Endodermal cell (in vitro differentiated cells): ENCODE measurements around the gene SZT2. TPM values are rescaled to one million over a fixed set of nuclear protein-coding genes. Genes with fewer than 3 reads are reported as not detected.

Experiments
- DNase-seq: peaks from one replicate; pipeline ENCODE4 v3.0.0-alpha.2; 2017
- H3K27ac ChIP-seq: 2 replicates; pipeline ENCODE4 v1.5.1; 2013; ENCODE audit warnings: mild to moderate bottlenecking, low read depth, low read length, moderate library complexity
- H3K27me3 ChIP-seq: 2 replicates; pipeline ENCODE4 v1.6.1; 2013; ENCODE audit warnings: mild to moderate bottlenecking, low read length, moderate library complexity; ENCODE audit not compliant: insufficient read depth, control insufficient read depth, poor library complexity, severe bottlenecking
- H3K36me3 ChIP-seq: 2 replicates; pipeline ENCODE4 v1.7.0; 2013; ENCODE audit warnings: mild to moderate bottlenecking, low read length, moderate library complexity; ENCODE audit not compliant: control insufficient read depth, insufficient read depth
- H3K4me1 ChIP-seq: one replicate; pipeline ENCODE4 v1.7.0; 2013; ENCODE audit warnings: low read length; ENCODE audit not compliant: control insufficient read depth, insufficient read depth
- H3K4me3 ChIP-seq: 2 replicates; pipeline ENCODE4 v1.5.1; 2013; ENCODE audit warnings: mild to moderate bottlenecking, low read length, moderate library complexity
- H3K9ac ChIP-seq: 2 replicates; pipeline ENCODE4 v1.6.1; 2013; ENCODE audit warnings: mild to moderate bottlenecking, low read length, moderate library complexity; ENCODE audit not compliant: poor library complexity, severe bottlenecking; ENCODE audit errors: extremely low read depth
- H3K9me3 ChIP-seq: 2 replicates; pipeline ENCODE4 v1.6.1; 2013; ENCODE audit warnings: mild to moderate bottlenecking, low read length, moderate library complexity; ENCODE audit not compliant: control insufficient read depth
- H3K27ac Mint-ChIP-seq: 2 replicates; pipeline ENCODE4 v1.8.0; 2020; ENCODE audit warnings: mixed read lengths
- H3K27me3 Mint-ChIP-seq: 2 replicates; pipeline ENCODE4 v1.8.0; 2021; ENCODE audit warnings: mild to moderate bottlenecking, mixed read lengths; ENCODE audit not compliant: insufficient read depth
- H3K36me3 Mint-ChIP-seq: 2 replicates; pipeline ENCODE4 v1.8.0; 2020; ENCODE audit warnings: low read depth, mixed read lengths
- H3K4me1 Mint-ChIP-seq: 2 replicates; pipeline ENCODE4 v1.8.0; 2020; ENCODE audit warnings: mixed read lengths
- H3K4me3 Mint-ChIP-seq: 2 replicates; pipeline ENCODE4 v1.8.0; 2020; ENCODE audit warnings: mild to moderate bottlenecking, moderate library complexity, mixed read lengths
- H3K9me3 Mint-ChIP-seq: 2 replicates; pipeline ENCODE4 v1.8.0; 2020; ENCODE audit warnings: mild to moderate bottlenecking, mixed read lengths
- WGBS, 2 experiments: methylation state at CpG; one replicate each; pipeline versions ENCODE4 v1.1.5 to v1.1.7; 2013; ENCODE audit warnings: missing lambda C conversion rate in 2 of 2, mixed read lengths in 1 of 2; ENCODE audit not compliant: insufficient coverage in 1 of 2, insufficient read length in 1 of 2; 5-methylcytosine and 5-hydroxymethylcytosine counted together
- total RNA-seq, 2 donors: library from RNA; stranded (reverse); fragmentation: NEBNext Ultra II Directional in 1 of 2; extraction: Animal tissue kit (Norgen Biotek cat#: 25700) in 1 of 2; gene quantifications; 2 replicates in 1 of 2; 3 replicates in 1 of 2; pipeline ENCODE4 v1.2.1, GENCODE V29; 2021
- TF ChIP-seq, protein P1 (sequence below): fragments of 200-600 bp; sonication (generic); conservative IDR thresholded peaks from 2 replicates; pipeline ENCODE4 v1.5.0; 2021; ENCODE audit warnings: antibody characterized with exemption, mild to moderate bottlenecking

Gene SZT2
- total RNA-seq, 2 donors from 2014 or later = 55.6 to 59.7 TPM

GRCh38 chr1:43477716-43478115 lies 88.0 kb downstream of the SZT2 start:
- no peak overlapping the region for H3K27ac Mint-ChIP-seq
- 95 to 100% methylated on average over 1 of the region's 1 CpG for WGBS, 2 experiments

GRCh38 chr1:43479414-43479813 lies 89.7 kb downstream of the SZT2 start:
- H3K36me3 Mint-ChIP-seq = no peaks in the 10 kb centered on the region
- WGBS, 2 experiments = 83 to 87% methylated on average over 1 to 3 of the region's 3 CpGs
- H3K9me3 ChIP-seq = no peaks in the 10 kb centered on the region
- no peak overlapping the region for H3K27ac Mint-ChIP-seq
- H3K9ac ChIP-seq = no peak overlapping the region
- no peak overlapping the region for H3K4me3 ChIP-seq
- H3K4me1 Mint-ChIP-seq = no peaks in the 10 kb centered on the region
- no peaks in the 10 kb centered on the region for H3K36me3 ChIP-seq
- no peak overlapping the region for H3K27ac ChIP-seq
- peaks cover 2% of the 10 kb centered on the region for H3K9me3 Mint-ChIP-seq
- no peak for DNase-seq
- H3K4me3 Mint-ChIP-seq = no peak overlapping the region
- no peaks in the 10 kb centered on the region for H3K4me1 ChIP-seq
- no peaks in the 10 kb centered on the region for H3K27me3 Mint-ChIP-seq
- H3K27me3 ChIP-seq = no peaks in the 10 kb centered on the region
- TF ChIP-seq, protein P1, sequence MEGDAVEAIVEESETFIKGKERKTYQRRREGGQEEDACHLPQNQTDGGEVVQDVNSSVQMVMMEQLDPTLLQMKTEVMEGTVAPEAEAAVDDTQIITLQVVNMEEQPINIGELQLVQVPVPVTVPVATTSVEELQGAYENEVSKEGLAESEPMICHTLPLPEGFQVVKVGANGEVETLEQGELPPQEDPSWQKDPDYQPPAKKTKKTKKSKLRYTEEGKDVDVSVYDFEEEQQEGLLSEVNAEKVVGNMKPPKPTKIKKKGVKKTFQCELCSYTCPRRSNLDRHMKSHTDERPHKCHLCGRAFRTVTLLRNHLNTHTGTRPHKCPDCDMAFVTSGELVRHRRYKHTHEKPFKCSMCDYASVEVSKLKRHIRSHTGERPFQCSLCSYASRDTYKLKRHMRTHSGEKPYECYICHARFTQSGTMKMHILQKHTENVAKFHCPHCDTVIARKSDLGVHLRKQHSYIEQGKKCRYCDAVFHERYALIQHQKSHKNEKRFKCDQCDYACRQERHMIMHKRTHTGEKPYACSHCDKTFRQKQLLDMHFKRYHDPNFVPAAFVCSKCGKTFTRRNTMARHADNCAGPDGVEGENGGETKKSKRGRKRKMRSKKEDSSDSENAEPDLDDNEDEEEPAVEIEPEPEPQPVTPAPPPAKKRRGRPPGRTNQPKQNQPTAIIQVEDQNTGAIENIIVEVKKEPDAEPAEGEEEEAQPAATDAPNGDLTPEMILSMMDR = no peak

More at GRCh38 chr1:43477716-43478115, 88.0 kb downstream of the SZT2 start:
- Histone ChIP-seq H3K27ac (no peak overlapping the region), H3K9me3 (no peaks in the 10 kb centered on the region), H3K4me1 (no peaks in the 10 kb centered on the region), H3K27me3 (no peaks in the 10 kb centered on the region), H3K9ac (no peak overlapping the region), H3K4me3 (no peak overlapping the region), H3K36me3 (no peaks in the 10 kb centered on the region)
- no peaks in the 10 kb centered on the region for H3K27me3 Mint-ChIP-seq
- peaks cover 1% of the 10 kb centered on the region for H3K4me1 Mint-ChIP-seq
- TF ChIP-seq, protein P1 = no peak
- H3K9me3 Mint-ChIP-seq = no peaks in the 10 kb centered on the region
- no peak overlapping the region for H3K4me3 Mint-ChIP-seq
- no peak for DNase-seq
- H3K36me3 Mint-ChIP-seq = no peaks in the 10 kb centered on the region

- TF ChIP-seq, protein P1 = no peak
- H3K36me3 Mint-ChIP-seq = no peaks in the 10 kb centered on the region
- no peak overlapping the region for H3K4me3 Mint-ChIP-seq
- no peak overlapping the region for H3K27ac Mint-ChIP-seq
- H3K27me3 Mint-ChIP-seq = no peaks in the 10 kb centered on the region
- H3K9me3 Mint-ChIP-seq = peaks cover 5% of the 10 kb centered on the region
- Histone ChIP-seq H3K9me3 (no peaks in the 10 kb centered on the region), H3K36me3 (no peaks in the 10 kb centered on the region), H3K27me3 (no peaks in the 10 kb centered on the region), H3K9ac (no peak overlapping the region), H3K4me3 (no peak overlapping the region), H3K27ac (no peak overlapping the region), H3K4me1 (no peaks in the 10 kb centered on the region)
- no peaks in the 10 kb centered on the region for H3K4me1 Mint-ChIP-seq
- DNase-seq = no peak
- 86 to 100% methylated on average over 1 to 2 of the region's 2 CpGs for WGBS, 2 experiments
Observed at GRCh38 chr1:43481491-43481890, 91.8 kb downstream of the SZT2 start.
